Sigmoid colon (tissue), 7 donors: Measurements from ENCODE around the gene VIL1. TPM values are rescaled to one million over a fixed set of nuclear protein-coding genes. Genes with fewer than 3 reads are reported as not detected.

Source experiments
- DNase-seq: peaks from one replicate; pipeline ENCODE4 v3.0.0-alpha.2; 2019
- H3K27ac ChIP-seq, 4 donors: fragments of 200-600 bp; sonication (generic); one replicate each; pipeline ENCODE4 v1.5.1; 2016 to 2019; ENCODE audit warnings: mild to moderate bottlenecking in 1 of 4
- H3K27me3 ChIP-seq, 3 donors: fragments of 200-600 bp; sonication (generic); one replicate each; pipeline ENCODE4 v1.5.1; 2019; ENCODE audit warnings: mild to moderate bottlenecking in 1 of 3
- H3K36me3 ChIP-seq, 4 donors: fragments of 200-600 bp; sonication (generic); one replicate each; pipeline ENCODE4 v1.5.1; 2016 to 2019
- H3K4me1 ChIP-seq, 4 donors: fragments of 200-600 bp; sonication (generic); one replicate each; pipeline ENCODE4 v1.5.1; 2017 to 2019
- H3K4me3 ChIP-seq, 4 donors: fragments of 200-600 bp; sonication (generic); one replicate each; pipeline ENCODE4 v1.5.1; 2017 to 2019; ENCODE audit warnings: mild to moderate bottlenecking in 2 of 4, moderate library complexity in 1 of 4
- H3K9me3 ChIP-seq, 4 donors: fragments of 200-600 bp in 3 of 4; sonication (generic) in 3 of 4; one replicate each; pipeline versions ENCODE4 v1.5.1 to v1.6.1; 2013 to 2019
- EP300 ChIP-seq, 4 donors: sonication (generic); formaldehyde crosslinking; IDR thresholded peaks; one replicate each; pipeline ENCODE4 v1.6.1; 2017; ENCODE audit warnings: antibody characterized with exemption in 4 of 4
- POLR2A ChIP-seq, 2 donors: fragments of 450-650 bp; IDR thresholded peaks; one replicate each; pipeline ENCODE4 v1.6.1; 2016; ENCODE audit warnings: antibody characterized with exemption in 2 of 2, mild to moderate bottlenecking in 2 of 2, moderate library complexity in 2 of 2
- POLR2AphosphoS5 ChIP-seq, 4 donors: sonication (generic); formaldehyde crosslinking; IDR thresholded peaks; one replicate each; pipeline ENCODE4 v1.6.1; 2017; ENCODE audit warnings: antibody characterized with exemption in 4 of 4
- WGBS, 2 donors: extraction: QIAGEN DNeasy Blood & Tissue Kit; methylation state at CpG; one replicate each; pipeline ENCODE4 v1.1.7; 2013; 5-methylcytosine and 5-hydroxymethylcytosine counted together
- intact Hi-C: fragments of 100-400 bp; cut with DNase I; formaldehyde crosslinking; loops from one replicate; pipeline ENCODE4 v1.15.1; 2023
- polyA plus RNA-seq, 3 donors: library from polyadenylated mRNA; stranded (reverse); fragments of 200-250 nt; gene quantifications; one replicate each; pipeline ENCODE4 v1.2.3, GENCODE V29; 2013
- total RNA-seq, 4 donors: library from RNA; depleted of rRNA; stranded (reverse); fragments of >200 nt; gene quantifications; one replicate each; pipeline ENCODE4 v1.1.0, GENCODE V29; 2016
- TF ChIP-seq, protein P1 (sequence below), 4 experiments: fragments of 450-650 bp in 3 of 4; fragments of 200-600 bp in 1 of 4; IDR thresholded peaks; one replicate each; pipeline ENCODE4 v1.5.1; 2016 to 2019; ENCODE audit warnings: antibody characterized with exemption in 4 of 4, mild to moderate bottlenecking in 3 of 4, moderate library complexity in 2 of 4
- donor health status: healthy with polysubstance abuse.
- donor health status: Bipolar disorder and iron deficiency.
- donor health status: healthy.

The VIL1 gene
- total and polyA plus RNA-seq, 7 donors = 0.71 to 172 (median 111) TPM; not detected in 2

DNA sequence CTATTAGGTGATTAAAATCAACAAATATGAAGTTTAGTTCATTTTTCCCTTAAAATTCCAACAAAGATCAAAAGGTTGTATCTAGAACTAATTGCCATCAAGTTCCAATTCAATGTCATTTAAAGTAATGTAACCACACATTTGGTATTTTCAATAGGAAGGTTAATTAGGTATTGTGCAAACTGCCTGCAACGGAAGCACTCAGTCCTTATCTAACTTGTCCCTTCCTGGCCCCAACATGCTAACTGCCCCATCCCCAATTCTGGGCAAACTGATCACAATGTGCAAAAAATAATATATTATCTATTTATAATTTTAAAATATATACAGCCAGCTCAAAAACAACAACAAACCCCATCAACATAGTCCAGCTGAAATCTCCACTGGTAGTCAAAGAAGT is 33.2 kb downstream of the VIL1 start:
- Histone ChIP-seq H3K36me3 (peaks cover 5 to 69% (median 18%) of the 10 kb centered on the region in 4 donors), H3K27me3 (no peaks in the 10 kb centered on the region), H3K4me1 (no peaks in the 10 kb centered on the region), H3K4me3 (no peak overlapping the region), H3K9me3 (no peaks in the 10 kb centered on the region), H3K27ac (no peak overlapping the region)
- intact Hi-C loops = no loop called here
- DNase-seq = no peak
- no peak for TF ChIP-seq POLR2A (IDR thresholded peaks at IDR 0.05)
- TF ChIP-seq POLR2AphosphoS5 (IDR thresholded peaks at IDR 0.05) = no peak
- TF ChIP-seq, protein P1, sequence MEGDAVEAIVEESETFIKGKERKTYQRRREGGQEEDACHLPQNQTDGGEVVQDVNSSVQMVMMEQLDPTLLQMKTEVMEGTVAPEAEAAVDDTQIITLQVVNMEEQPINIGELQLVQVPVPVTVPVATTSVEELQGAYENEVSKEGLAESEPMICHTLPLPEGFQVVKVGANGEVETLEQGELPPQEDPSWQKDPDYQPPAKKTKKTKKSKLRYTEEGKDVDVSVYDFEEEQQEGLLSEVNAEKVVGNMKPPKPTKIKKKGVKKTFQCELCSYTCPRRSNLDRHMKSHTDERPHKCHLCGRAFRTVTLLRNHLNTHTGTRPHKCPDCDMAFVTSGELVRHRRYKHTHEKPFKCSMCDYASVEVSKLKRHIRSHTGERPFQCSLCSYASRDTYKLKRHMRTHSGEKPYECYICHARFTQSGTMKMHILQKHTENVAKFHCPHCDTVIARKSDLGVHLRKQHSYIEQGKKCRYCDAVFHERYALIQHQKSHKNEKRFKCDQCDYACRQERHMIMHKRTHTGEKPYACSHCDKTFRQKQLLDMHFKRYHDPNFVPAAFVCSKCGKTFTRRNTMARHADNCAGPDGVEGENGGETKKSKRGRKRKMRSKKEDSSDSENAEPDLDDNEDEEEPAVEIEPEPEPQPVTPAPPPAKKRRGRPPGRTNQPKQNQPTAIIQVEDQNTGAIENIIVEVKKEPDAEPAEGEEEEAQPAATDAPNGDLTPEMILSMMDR (IDR thresholded peaks at IDR 0.05) = no peak
- TF ChIP-seq EP300 (IDR thresholded peaks at IDR 0.05) = no peak
- WGBS, 2 donors = 67 to 88% methylated on average over 1 of the region's 1 CpG

DNA sequence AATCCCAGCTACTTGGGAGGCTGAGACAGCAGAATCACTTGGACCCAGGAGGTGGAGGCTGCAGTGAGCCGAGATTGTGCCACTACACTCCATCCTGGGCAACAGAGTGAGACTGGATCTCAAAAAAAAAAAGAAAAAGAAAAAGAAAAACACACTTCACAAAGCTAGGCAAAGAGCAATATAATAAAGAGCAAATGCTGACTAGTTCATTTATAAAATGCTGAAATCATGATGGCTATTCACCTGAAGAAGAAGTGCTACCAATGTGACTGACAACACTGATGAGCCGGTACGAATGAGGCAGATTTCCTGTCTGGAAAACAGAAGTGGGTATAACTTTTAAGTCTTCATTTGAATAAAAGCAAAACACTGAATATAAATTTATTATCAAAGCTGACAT is 37.9 kb downstream of the VIL1 start:
- no peak overlapping the region for H3K27ac ChIP-seq
- no peaks in the 10 kb centered on the region for H3K4me1 ChIP-seq
- 79 to 94% methylated on average over 3 of the region's 3 CpGs for WGBS, 2 donors
- H3K4me3 ChIP-seq = no peak overlapping the region
- intact Hi-C loops = no loop called here
- no peaks in the 10 kb centered on the region for H3K27me3 ChIP-seq
- peaks cover 5 to 61% (median 19%) of the 10 kb centered on the region in 4 donors for H3K36me3 ChIP-seq
- TF ChIP-seq POLR2A (IDR thresholded peaks at IDR 0.05) (no peak), EP300 (IDR thresholded peaks at IDR 0.05) (no peak), POLR2AphosphoS5 (IDR thresholded peaks at IDR 0.05) (no peak)
- TF ChIP-seq, protein P1 (IDR thresholded peaks at IDR 0.05) = no peak
- H3K9me3 ChIP-seq = no peaks in the 10 kb centered on the region
- DNase-seq = no peak

DNA sequence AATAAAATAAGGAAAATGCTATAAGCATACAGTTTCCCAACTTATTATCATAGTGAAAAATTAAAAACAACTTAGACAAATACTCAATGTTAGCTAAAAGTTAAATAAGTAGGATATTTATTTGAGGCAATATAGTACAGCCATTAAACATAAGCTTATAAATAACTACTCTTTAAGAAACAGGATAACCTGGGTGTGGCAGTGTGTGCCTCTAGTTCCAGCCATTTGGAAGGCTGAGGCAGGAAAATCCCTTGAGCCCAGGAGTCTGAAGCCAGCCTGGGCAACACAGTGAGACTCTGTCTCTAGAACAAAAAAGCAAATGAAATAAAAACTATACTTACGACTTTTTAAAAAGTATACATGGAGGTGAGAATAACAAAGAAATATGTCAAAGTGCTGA is 39.7 kb downstream of the VIL1 start:
- intact Hi-C loops = no loop called here
- TF ChIP-seq POLR2AphosphoS5 (IDR thresholded peaks at IDR 0.05) (no peak), POLR2A (IDR thresholded peaks at IDR 0.05) (no peak), EP300 (IDR thresholded peaks at IDR 0.05) (no peak)
- TF ChIP-seq, protein P1 (IDR thresholded peaks at IDR 0.05) = no peak
- H3K36me3 ChIP-seq = peaks cover 5 to 61% (median 21%) of the 10 kb centered on the region in 4 donors

DNA sequence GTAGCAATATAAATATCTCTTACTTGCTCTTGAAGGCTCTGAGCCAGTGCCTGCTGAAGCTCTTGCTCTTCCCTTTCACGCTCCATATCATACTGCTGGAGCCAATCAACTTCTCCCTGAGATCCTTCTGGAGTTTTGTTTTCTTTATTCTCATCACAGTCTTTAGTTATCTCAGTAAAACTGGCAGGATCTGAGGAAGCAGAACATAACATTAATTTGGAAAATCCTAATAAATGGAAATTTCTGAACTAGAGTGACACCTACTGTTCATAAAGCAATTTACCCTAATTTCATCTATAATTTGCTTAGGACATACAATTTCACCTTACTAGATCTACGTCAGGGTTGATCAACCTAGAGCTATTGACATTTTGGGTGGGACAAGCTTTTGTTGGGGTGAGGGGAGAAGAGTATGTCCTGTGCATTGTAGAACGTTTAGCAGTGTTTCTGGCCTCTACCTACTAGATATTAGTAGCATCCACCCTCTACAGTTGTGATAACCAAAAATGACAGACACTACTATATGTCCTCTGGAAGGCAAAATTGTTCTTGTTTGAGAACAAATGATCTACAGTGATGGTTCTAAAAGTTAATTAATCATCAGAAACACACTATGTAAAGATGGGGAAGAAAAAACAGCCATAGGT is 47.2 kb downstream of the VIL1 start:
- Histone ChIP-seq H3K27ac (no peak overlapping the region), H3K4me3 (no peak overlapping the region), H3K27me3 (no peaks in the 10 kb centered on the region), H3K36me3 (peaks cover 0 to 26% (median 3%) of the 10 kb centered on the region in 4 donors), H3K9me3 (no peaks in the 10 kb centered on the region), H3K4me1 (no peaks in the 10 kb centered on the region)
- intact Hi-C loops = loop anchor here (2.0 to 5.0 kb wide), 2 partner anchors 59 to 174 kb away; partner anchors contain the start of gene TMBIM1
- DNase-seq = no peak
- 36 to 49% methylated on average over 3 of the region's 3 CpGs for WGBS, 2 donors
- TF ChIP-seq POLR2A (IDR thresholded peaks at IDR 0.05) = no peak
- TF ChIP-seq, protein P1 (IDR thresholded peaks at IDR 0.05) = peak; percentile 32 to 55 (median 44)

More for the DNA sequence above, 39.7 kb downstream of the VIL1 start:
- no peaks in the 10 kb centered on the region for H3K9me3 ChIP-seq
- no peak for DNase-seq
- 85 to 88% methylated on average over 1 of the region's 1 CpG for WGBS, 2 donors
- no peak overlapping the region for H3K4me3 ChIP-seq
- no peaks in the 10 kb centered on the region for H3K4me1 ChIP-seq
- no peak overlapping the region for H3K27ac ChIP-seq
- no peaks in the 10 kb centered on the region for H3K27me3 ChIP-seq

DNA sequence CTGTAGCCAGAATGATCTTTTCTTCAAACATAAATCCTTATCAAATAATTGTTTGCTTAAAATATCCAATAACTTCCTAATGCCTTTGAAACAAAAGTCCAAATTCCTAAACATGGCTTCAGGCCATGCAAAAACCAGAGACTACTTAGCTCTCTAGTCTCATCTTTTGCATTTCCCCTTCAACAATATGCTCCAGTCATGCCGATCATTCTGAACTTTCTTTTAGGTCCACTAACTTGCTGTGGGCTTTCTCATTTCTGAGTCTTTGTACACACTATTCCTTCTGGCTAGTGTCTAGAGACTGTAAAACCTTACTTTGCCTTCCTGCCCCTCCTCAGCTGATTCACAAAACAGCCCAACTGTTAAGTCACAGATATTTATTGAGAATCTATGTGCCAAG is 51.5 kb downstream of the VIL1 start:
- WGBS, 2 donors = 0% methylated on average over 1 of the region's 1 CpG
- no peak for DNase-seq
- TF ChIP-seq POLR2A (IDR thresholded peaks at IDR 0.05) = no peak
- TF ChIP-seq, protein P1 (IDR thresholded peaks at IDR 0.05) = no peak
- no peak for TF ChIP-seq POLR2AphosphoS5 (IDR thresholded peaks at IDR 0.05)
- no peak for TF ChIP-seq EP300 (IDR thresholded peaks at IDR 0.05)
- Histone ChIP-seq H3K9me3 (no peaks in the 10 kb centered on the region), H3K4me3 (no peak overlapping the region), H3K27me3 (no peaks in the 10 kb centered on the region), H3K4me1 (no peaks in the 10 kb centered on the region), H3K36me3 (peaks cover 8 to 29% (median 9%) of the 10 kb centered on the region in 4 donors), H3K27ac (no peak overlapping the region)
- intact Hi-C loops = no loop called here
